HepG2 (cell line): ENCODE data around the gene DND1. TPM values are rescaled to one million over a fixed set of nuclear protein-coding genes. Genes with fewer than 3 reads are reported as not detected.

ENCODE experiments used
- EED ChIP-seq: sonication (generic); formaldehyde crosslinking; IDR thresholded peaks from 2 replicates; pipeline ENCODE4 v1.5.0; 2020; ENCODE audit warnings: mild to moderate bottlenecking, missing genetic modification reagents
- GABPA ChIP-seq, 2 experiments: IDR thresholded peaks; 2 replicates each; pipeline ENCODE4 v1.6.1; 2011 to 2016; ENCODE audit warnings: low read depth in 2 of 2, low read length in 1 of 2, missing biosample characterization in 1 of 2, missing genetic modification characterization in 1 of 2
- HIVEP1 ChIP-seq: sonication (generic); formaldehyde crosslinking; IDR thresholded peaks from 2 replicates; pipeline ENCODE4 v1.4.0; 2020; ENCODE audit warnings: mild to moderate bottlenecking, missing genetic modification reagents
- HNF1A ChIP-seq, 2 experiments: sonication (generic) in 1 of 2; formaldehyde crosslinking in 1 of 2; IDR thresholded peaks; 2 replicates each; pipeline versions ENCODE4 v1.4.0 to v1.6.1; 2016 to 2020; ENCODE audit warnings: borderline replicate concordance in 1 of 2, low read depth in 1 of 2, mild to moderate bottlenecking in 1 of 2, missing genetic modification reagents in 1 of 2
- MED1 ChIP-seq: sonication (generic); formaldehyde crosslinking; IDR thresholded peaks from 2 replicates; pipeline ENCODE4 v1.4.0; 2020; ENCODE audit warnings: missing genetic modification reagents
- NR2F2 ChIP-seq: IDR thresholded peaks from 2 replicates; pipeline ENCODE4 v1.6.1; 2012; ENCODE audit warnings: low read depth, inconsistent platforms, borderline replicate concordance
- SRSF4 ChIP-seq: fragments of 200-400 bp; formaldehyde crosslinking; IDR thresholded peaks from one replicate; pipeline ENCODE4 v1.6.1; 2018; ENCODE audit warnings: mild to moderate bottlenecking, low read depth, low read length, moderate library complexity; ENCODE audit not compliant: poor library complexity, severe bottlenecking
- ZBED4 ChIP-seq: sonication (generic); formaldehyde crosslinking; IDR thresholded peaks from 2 replicates; pipeline ENCODE4 v1.4.0; 2020; ENCODE audit warnings: missing genetic modification reagents, borderline replicate concordance
- ZGPAT ChIP-seq: IDR thresholded peaks from 2 replicates; pipeline ENCODE4 v1.6.1; 2016; ENCODE audit warnings: mild to moderate bottlenecking
- ZNF138 ChIP-seq: sonication (generic); formaldehyde crosslinking; IDR thresholded peaks from 2 replicates; pipeline ENCODE4 v1.5.0; 2020; ENCODE audit warnings: mild to moderate bottlenecking, low read depth, missing genetic modification reagents
- ZNF607 ChIP-seq: sonication (generic); formaldehyde crosslinking; IDR thresholded peaks from 2 replicates; pipeline ENCODE4 v1.5.1; 2020; ENCODE audit warnings: missing genetic modification reagents, mild to moderate bottlenecking, borderline replicate concordance
- ZNF674 ChIP-seq: sonication (generic); formaldehyde crosslinking; IDR thresholded peaks from 2 replicates; pipeline ENCODE4 v1.5.0; 2020; ENCODE audit warnings: low read depth, mild to moderate bottlenecking, missing genetic modification reagents
- ZSCAN9 ChIP-seq: IDR thresholded peaks from 2 replicates; pipeline ENCODE4 v1.6.1; 2016; ENCODE audit warnings: borderline replicate concordance
- polyA plus RNA-seq, 8 experiments: library from polyadenylated mRNA; depleted of rRNA in 3 of 8; stranded (reverse) in 7 of 8; unstranded in 1 of 8; fragments of >200 nt; fragmentation: Illumina TruSeq in 4 of 8; extraction: Trizol in 4 of 8; gene quantifications; 2 replicates each; pipeline versions ENCODE4 v1.2.1 to v1.2.3, GENCODE V29; 2011 to 2016; ENCODE audit warnings: low read depth in 4 of 8, missing spikeins in 1 of 8, mixed read lengths in 1 of 8; ENCODE audit not compliant: insufficient read depth in 1 of 8
- total RNA-seq, 5 experiments: library from RNA; depleted of rRNA; stranded (reverse); fragments of >200 nt; fragmentation: Illumina TruSeq; extraction: Trizol; gene quantifications; 2 replicates each; pipeline ENCODE4 v1.2.3, GENCODE V29; 2016; ENCODE audit warnings: low read depth in 1 of 5

DND1 gene
- total and polyA plus RNA-seq, 2 of the 13 experiments (the other 11 are each of a cell fraction or from before 2014, with no cell fraction given): 0.48 to 0.55 TPM

GRCh38 chr5:140664359-140665119 lies 8.8 kb downstream of the DND1 start, which contains the start of gene WDR55 (continued):
- peak; percentile 84 for TF ChIP-seq ZBED4 (CRISPR knock-in tag)
- TF ChIP-seq MED1 (CRISPR knock-in tag): peak; percentile 71
- TF ChIP-seq HIVEP1 (CRISPR knock-in tag): peak; percentile 69
- TF ChIP-seq GABPA (IDR thresholded peaks at IDR 0.05; ENCODE audit: low read depth, low read length): peak; percentile 90
- TF ChIP-seq GABPA (CRISPR knock-in tag; IDR thresholded peaks at IDR 0.05; ENCODE audit: low read depth): peak; percentile 97
- peak; percentile 42; the same call in 1 of the 2 replicates for TF ChIP-seq ZSCAN9 (CRISPR knock-in tag)
- no peak for TF ChIP-seq ZNF674 (CRISPR knock-in tag)
- TF ChIP-seq ZNF607 (CRISPR knock-in tag): peak; percentile 68
- no peak for TF ChIP-seq NR2F2
- TF ChIP-seq ZNF138: 0 out of 2 replicates have a peak, but pooled peaks have one; percentile 37
- TF ChIP-seq HNF1A (IDR thresholded peaks at IDR 0.05; ENCODE audit: low read depth): no peak
- TF ChIP-seq HNF1A (CRISPR knock-in tag; IDR thresholded peaks at IDR 0.05; ENCODE audit: borderline replicate concordance): peak; percentile 61
- peak; percentile 56; the same call in 1 of the 2 replicates for TF ChIP-seq EED (CRISPR knock-in tag)
- TF ChIP-seq SRSF4: no peak
- peak; percentile 62; the same call in 1 of the 2 replicates for TF ChIP-seq ZGPAT (CRISPR knock-in tag)
